ENCODE measurements around the gene RNF212. TPM values are rescaled to one million over a fixed set of nuclear protein-coding genes. Genes with fewer than 3 reads are reported as not detected.

RNF212 gene
- total RNA-seq, 1 experiment from 2014 or later = 2.4 TPM

DNA sequence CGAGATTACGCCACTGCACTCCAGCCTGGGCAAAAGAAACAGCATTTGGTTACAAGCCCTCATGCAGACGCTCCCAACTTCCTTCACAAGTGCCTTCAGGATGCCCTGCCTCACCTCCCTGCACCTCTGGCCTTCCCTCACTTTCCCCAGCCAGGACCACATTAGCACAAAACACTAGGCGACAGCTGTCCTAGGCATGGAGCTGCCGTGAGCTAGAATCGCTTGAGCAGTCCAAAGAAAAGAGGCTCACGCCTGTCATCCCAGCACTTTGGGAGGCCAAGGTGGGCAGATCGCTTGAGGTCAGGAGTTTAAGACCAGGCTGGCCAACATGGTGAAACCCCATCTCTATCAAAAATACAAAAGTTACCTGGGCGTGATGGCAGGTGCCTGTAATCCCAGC lies 15.8 kb downstream of the RNF212 start:
- no peak for DNase-seq (ENCODE audit: low spot score)
- POLR2A ChIA-PET (ENCODE audit: low non-redundant PET) = no interaction called here
- H3K27me3 ChIP-seq (replicated peaks; ENCODE audit: insufficient read depth, low read depth, low read length, poor library complexity) = no peaks in the 10 kb centered on the region
- CTCF ChIA-PET = no interaction called here
- H3K9me3 ChIP-seq (ENCODE audit: low read depth, low read length, poor library complexity, severe bottlenecking) = no peaks in the 10 kb centered on the region
- TF ChIP-seq, protein P1, sequence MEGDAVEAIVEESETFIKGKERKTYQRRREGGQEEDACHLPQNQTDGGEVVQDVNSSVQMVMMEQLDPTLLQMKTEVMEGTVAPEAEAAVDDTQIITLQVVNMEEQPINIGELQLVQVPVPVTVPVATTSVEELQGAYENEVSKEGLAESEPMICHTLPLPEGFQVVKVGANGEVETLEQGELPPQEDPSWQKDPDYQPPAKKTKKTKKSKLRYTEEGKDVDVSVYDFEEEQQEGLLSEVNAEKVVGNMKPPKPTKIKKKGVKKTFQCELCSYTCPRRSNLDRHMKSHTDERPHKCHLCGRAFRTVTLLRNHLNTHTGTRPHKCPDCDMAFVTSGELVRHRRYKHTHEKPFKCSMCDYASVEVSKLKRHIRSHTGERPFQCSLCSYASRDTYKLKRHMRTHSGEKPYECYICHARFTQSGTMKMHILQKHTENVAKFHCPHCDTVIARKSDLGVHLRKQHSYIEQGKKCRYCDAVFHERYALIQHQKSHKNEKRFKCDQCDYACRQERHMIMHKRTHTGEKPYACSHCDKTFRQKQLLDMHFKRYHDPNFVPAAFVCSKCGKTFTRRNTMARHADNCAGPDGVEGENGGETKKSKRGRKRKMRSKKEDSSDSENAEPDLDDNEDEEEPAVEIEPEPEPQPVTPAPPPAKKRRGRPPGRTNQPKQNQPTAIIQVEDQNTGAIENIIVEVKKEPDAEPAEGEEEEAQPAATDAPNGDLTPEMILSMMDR (conservative IDR thresholded peaks at IDR 0.05; ENCODE audit: low read depth, low read length) = no peak
- no peak for TF ChIP-seq EZH2 (IDR thresholded peaks at IDR 0.05; ENCODE audit: borderline replicate concordance, low read depth, low read length, poor library complexity, severe bottlenecking)
- no peak overlapping the region for H3K4me3 ChIP-seq (ENCODE audit: low read depth, low read length, poor library complexity, severe bottlenecking)
- no peaks in the 10 kb centered on the region for H3K36me3 ChIP-seq (ENCODE audit: insufficient read depth, low read length, poor library complexity, severe bottlenecking)
- BruUV-seq (replicated peaks) = no TSS peak
- no peak overlapping the region for H3K27ac ChIP-seq (ENCODE audit: low read depth, low read length, poor library complexity, severe bottlenecking)
- intact Hi-C loops (cut with micrococcal nuclease; ENCODE audit: unreplicated experiment) = no loop called here
- no peaks in the 10 kb centered on the region for H3K4me1 ChIP-seq (ENCODE audit: insufficient read depth, low read length, poor library complexity, severe bottlenecking)

DNA sequence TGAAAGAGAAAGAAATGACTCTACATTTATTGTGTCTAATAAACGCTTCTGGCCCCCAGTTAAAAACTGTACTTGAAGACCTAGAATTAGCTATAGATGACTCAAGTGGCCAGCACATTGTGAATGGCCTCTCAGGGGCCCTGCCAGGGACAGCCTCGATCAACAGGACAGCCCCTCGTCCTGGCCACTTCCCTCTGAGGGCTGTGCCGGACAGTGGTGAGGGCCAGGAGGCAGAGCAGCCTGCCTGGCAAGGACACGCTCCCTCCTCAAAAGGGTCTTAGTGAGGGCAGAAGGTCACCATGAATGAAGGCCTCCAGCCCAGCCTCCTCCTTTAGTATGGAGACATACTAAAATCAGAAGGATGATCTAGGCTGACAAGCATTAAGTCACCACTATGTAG lies 16.5 kb downstream of the RNF212 start:
- no peaks in the 10 kb centered on the region for H3K9me3 ChIP-seq (ENCODE audit: low read depth, low read length, poor library complexity, severe bottlenecking)
- TF ChIP-seq, protein P1 (conservative IDR thresholded peaks at IDR 0.05; ENCODE audit: low read depth, low read length) = no peak
- no peak for TF ChIP-seq EZH2 (IDR thresholded peaks at IDR 0.05; ENCODE audit: borderline replicate concordance, low read depth, low read length, poor library complexity, severe bottlenecking)
- H3K27me3 ChIP-seq (replicated peaks; ENCODE audit: insufficient read depth, low read depth, low read length, poor library complexity) = no peaks in the 10 kb centered on the region
- no peak overlapping the region for H3K27ac ChIP-seq (ENCODE audit: low read depth, low read length, poor library complexity, severe bottlenecking)
- no peak overlapping the region for H3K4me3 ChIP-seq (ENCODE audit: low read depth, low read length, poor library complexity, severe bottlenecking)
- intact Hi-C loops (cut with micrococcal nuclease; ENCODE audit: unreplicated experiment) = no loop called here
- no peaks in the 10 kb centered on the region for H3K36me3 ChIP-seq (ENCODE audit: insufficient read depth, low read length, poor library complexity, severe bottlenecking)
- BruUV-seq (replicated peaks) = no TSS peak
- ChIA-PET CTCF (no interaction called here), POLR2A (ENCODE audit: low non-redundant PET) (no interaction called here)
- no peaks in the 10 kb centered on the region for H3K4me1 ChIP-seq (ENCODE audit: insufficient read depth, low read length, poor library complexity, severe bottlenecking)
- no peak for DNase-seq (ENCODE audit: low spot score)

DNA sequence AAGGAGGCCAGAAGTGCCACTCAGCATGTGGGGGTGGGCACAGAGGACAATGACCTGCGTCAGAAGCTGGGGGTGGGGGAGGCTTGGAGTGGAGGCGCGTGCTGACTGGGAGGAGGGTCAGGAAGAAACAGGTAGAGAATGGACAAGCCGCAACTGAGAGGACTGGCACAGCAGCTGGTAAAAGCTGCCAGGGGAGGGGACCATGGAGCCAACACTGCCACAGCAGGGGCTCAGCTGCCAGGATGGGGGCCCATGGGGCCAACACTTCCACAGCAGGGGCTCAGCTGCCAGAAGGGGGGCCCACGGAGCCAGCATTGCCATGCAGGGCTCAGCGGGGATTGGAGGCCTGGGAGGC lies 19.1 kb downstream of the RNF212 start:
- H3K9me3 ChIP-seq (ENCODE audit: low read depth, low read length, poor library complexity, severe bottlenecking) = no peaks in the 10 kb centered on the region
- no peaks in the 10 kb centered on the region for H3K36me3 ChIP-seq (ENCODE audit: insufficient read depth, low read length, poor library complexity, severe bottlenecking)
- ChIA-PET CTCF (interaction anchor here (0.7 kb wide), 1 partner anchor 537 kb away, joined by 3 read pairs; no protein-coding TSS in a partner anchor), POLR2A (ENCODE audit: low non-redundant PET) (no interaction called here)
- no TSS peak for BruUV-seq (replicated peaks)
- intact Hi-C loops (cut with micrococcal nuclease; ENCODE audit: unreplicated experiment) = no loop called here
- no peak for DNase-seq (ENCODE audit: low spot score)
- no peak overlapping the region for H3K4me3 ChIP-seq (ENCODE audit: low read depth, low read length, poor library complexity, severe bottlenecking)
- no peaks in the 10 kb centered on the region for H3K4me1 ChIP-seq (ENCODE audit: insufficient read depth, low read length, poor library complexity, severe bottlenecking)
- no peaks in the 10 kb centered on the region for H3K27me3 ChIP-seq (replicated peaks; ENCODE audit: insufficient read depth, low read depth, low read length, poor library complexity)
- H3K27ac ChIP-seq (ENCODE audit: low read depth, low read length, poor library complexity, severe bottlenecking) = no peak overlapping the region
- TF ChIP-seq EZH2 (IDR thresholded peaks at IDR 0.05; ENCODE audit: borderline replicate concordance, low read depth, low read length, poor library complexity, severe bottlenecking) = no peak
- TF ChIP-seq, protein P1 (conservative IDR thresholded peaks at IDR 0.05; ENCODE audit: low read depth, low read length) = no peak
